DOHH2 (cell line): ENCODE measurements around the gene UTS2R.

Experiments used
- H3F3A ChIP-seq: fragments of 200-600 bp; sonication (generic), shearing (Covaris generic); 2 replicates; pipeline ENCODE4 v1.6.0; 2016; ENCODE audit warnings: antibody characterized with exemption, mild to moderate bottlenecking; ENCODE audit not compliant: control insufficient read depth, insufficient read depth
- H3K27ac ChIP-seq: fragments of 200-600 bp; sonication (generic); 2 replicates; pipeline ENCODE4 v1.5.1; 2014; ENCODE audit warnings: low read depth, mild to moderate bottlenecking, low read length, moderate library complexity
- H3K27me3 ChIP-seq: fragments of 200-600 bp; sonication (generic); 2 replicates; pipeline ENCODE4 v1.6.1; 2014; ENCODE audit warnings: mild to moderate bottlenecking, low read length, mixed read lengths; ENCODE audit not compliant: control insufficient read depth
- H3K36me3 ChIP-seq: fragments of 200-600 bp; sonication (generic); 2 replicates; pipeline ENCODE4 v1.6.1; 2014; ENCODE audit warnings: mild to moderate bottlenecking, low read length, moderate library complexity, mixed read lengths; ENCODE audit not compliant: control insufficient read depth
- H3K4me1 ChIP-seq: fragments of 200-600 bp; sonication (generic); 2 replicates; pipeline ENCODE4 v1.6.1; 2014; ENCODE audit warnings: mild to moderate bottlenecking, low read length, mixed read lengths; ENCODE audit not compliant: control insufficient read depth
- H3K4me2 ChIP-seq: fragments of 200-600 bp; sonication (generic); 2 replicates; pipeline ENCODE4 v1.6.0; 2014; ENCODE audit warnings: mild to moderate bottlenecking, low read length, moderate library complexity
- H3K4me3 ChIP-seq: fragments of 200-600 bp; sonication (generic); 2 replicates; pipeline ENCODE4 v1.5.1; 2014; ENCODE audit warnings: mild to moderate bottlenecking, low read length, mixed read lengths
- H3K79me2 ChIP-seq: fragments of 200-600 bp; sonication (generic); 2 replicates; pipeline ENCODE4 v1.6.1; 2014; ENCODE audit warnings: mild to moderate bottlenecking, low read length, mixed read lengths; ENCODE audit not compliant: control insufficient read depth
- H3K9me2 ChIP-seq: fragments of 200-600 bp; sonication (generic); replicated peaks from 2 replicates; pipeline ENCODE4 v1.6.1; 2014; ENCODE audit warnings: mild to moderate bottlenecking, low read length, mixed read lengths; ENCODE audit not compliant: control insufficient read depth
- H3K9me3 ChIP-seq: fragments of 200-600 bp; sonication (generic); 2 replicates; pipeline ENCODE4 v1.6.1; 2014; ENCODE audit warnings: antibody characterized with exemption, low read length, mixed read lengths; ENCODE audit not compliant: control insufficient read depth, insufficient read depth
- H4K20me1 ChIP-seq: fragments of 200-600 bp; sonication (generic); 2 replicates; pipeline ENCODE4 v1.6.0; 2014; ENCODE audit warnings: low read depth, mild to moderate bottlenecking, antibody characterized with exemption, low read length, moderate library complexity; ENCODE audit not compliant: control insufficient read depth, insufficient read depth
- EZH2phosphoT487 ChIP-seq: fragments of 200-600 bp; sonication (generic); IDR thresholded peaks from 2 replicates; pipeline ENCODE4 v1.6.1; 2017; ENCODE audit warnings: borderline replicate concordance, mild to moderate bottlenecking, antibody characterized with exemption, low read length, moderate library complexity, mixed read lengths
- TF ChIP-seq, protein P1 (sequence below): fragments of 200-600 bp; sonication (generic); IDR thresholded peaks from one replicate; pipeline ENCODE4 v1.5.1; 2014; ENCODE audit warnings: antibody characterized with exemption, mild to moderate bottlenecking, low read depth, low read length; ENCODE audit not compliant: poor library complexity, severe bottlenecking

Gene UTS2R

DNA sequence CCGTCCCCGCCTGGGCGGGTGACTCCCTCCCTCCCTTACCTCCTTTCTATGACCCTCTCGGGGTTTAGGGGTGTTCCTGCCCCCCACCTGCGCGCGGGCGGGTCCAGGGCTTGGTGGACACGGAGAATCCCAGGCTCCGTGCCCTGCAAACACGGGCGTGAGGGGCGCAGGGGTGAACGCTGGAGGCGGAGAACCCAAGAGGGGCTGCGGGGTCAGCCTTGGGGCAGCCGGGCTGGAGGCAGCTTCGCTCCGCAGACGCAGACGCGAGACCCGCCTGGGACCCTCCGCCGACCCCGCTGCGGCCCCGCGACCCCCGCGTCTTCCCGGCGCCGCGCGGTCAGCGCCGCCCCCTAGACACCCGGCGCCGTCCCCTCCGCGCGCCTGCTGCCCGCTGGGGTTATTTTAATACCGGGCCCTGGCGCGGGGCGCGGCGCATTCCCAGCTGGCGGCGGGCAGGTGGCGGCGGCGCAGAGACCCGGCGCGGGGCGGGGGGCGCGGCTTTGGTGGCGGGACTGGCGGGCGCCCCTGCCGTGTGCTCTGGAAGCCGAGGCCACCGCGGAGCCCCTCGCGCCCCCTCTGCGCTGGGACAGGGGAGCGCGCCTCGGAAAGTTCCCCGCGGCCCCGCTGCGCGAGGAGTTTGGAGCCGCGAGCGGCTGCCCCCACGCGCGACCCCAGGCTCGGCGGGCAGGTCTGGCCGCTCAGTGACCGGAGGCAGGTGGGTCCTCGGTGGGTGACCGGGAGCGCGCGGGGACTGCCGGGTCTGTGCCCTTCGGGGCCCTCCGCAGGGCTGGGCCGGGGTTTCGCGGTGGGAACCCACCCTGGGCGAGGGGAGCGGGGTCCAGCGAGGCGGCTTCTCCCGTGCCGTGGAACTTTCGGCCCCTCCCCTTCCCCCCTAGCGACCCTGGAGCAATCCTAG lies at the start of gene UTS2R:
UTS2R (plus strand) TSS at position 433 of the 916 bp plus-strand sequence. CDS start 2,560 bp downstream, outside the sequence.
- peak within 1 kb of the TSS; percentile 43 for H3K4me2 ChIP-seq
- H3F3A ChIP-seq = no peaks in the 10 kb centered on the region
- no peaks in the 10 kb centered on the region for H4K20me1 ChIP-seq
- H3K36me3 ChIP-seq = no peaks in the 10 kb centered on the region
- H3K79me2 ChIP-seq = no peaks in the 10 kb centered on the region
- peak within 1 kb of the TSS; percentile 18; the same call in 1 of the 2 replicates for H3K4me3 ChIP-seq
- TF ChIP-seq, protein P1, sequence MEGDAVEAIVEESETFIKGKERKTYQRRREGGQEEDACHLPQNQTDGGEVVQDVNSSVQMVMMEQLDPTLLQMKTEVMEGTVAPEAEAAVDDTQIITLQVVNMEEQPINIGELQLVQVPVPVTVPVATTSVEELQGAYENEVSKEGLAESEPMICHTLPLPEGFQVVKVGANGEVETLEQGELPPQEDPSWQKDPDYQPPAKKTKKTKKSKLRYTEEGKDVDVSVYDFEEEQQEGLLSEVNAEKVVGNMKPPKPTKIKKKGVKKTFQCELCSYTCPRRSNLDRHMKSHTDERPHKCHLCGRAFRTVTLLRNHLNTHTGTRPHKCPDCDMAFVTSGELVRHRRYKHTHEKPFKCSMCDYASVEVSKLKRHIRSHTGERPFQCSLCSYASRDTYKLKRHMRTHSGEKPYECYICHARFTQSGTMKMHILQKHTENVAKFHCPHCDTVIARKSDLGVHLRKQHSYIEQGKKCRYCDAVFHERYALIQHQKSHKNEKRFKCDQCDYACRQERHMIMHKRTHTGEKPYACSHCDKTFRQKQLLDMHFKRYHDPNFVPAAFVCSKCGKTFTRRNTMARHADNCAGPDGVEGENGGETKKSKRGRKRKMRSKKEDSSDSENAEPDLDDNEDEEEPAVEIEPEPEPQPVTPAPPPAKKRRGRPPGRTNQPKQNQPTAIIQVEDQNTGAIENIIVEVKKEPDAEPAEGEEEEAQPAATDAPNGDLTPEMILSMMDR = no peak
- TF ChIP-seq EZH2phosphoT487 = no peak
- H3K4me1 ChIP-seq = peaks cover 9% of the 10 kb centered on the region
- H3K27ac ChIP-seq = no peak within 1 kb of the TSS
- H3K27me3 ChIP-seq = peaks cover 19% of the 10 kb centered on the region
- no peaks in the 10 kb centered on the region for H3K9me3 ChIP-seq
- no peaks in the 10 kb centered on the region for H3K9me2 ChIP-seq

DNA sequence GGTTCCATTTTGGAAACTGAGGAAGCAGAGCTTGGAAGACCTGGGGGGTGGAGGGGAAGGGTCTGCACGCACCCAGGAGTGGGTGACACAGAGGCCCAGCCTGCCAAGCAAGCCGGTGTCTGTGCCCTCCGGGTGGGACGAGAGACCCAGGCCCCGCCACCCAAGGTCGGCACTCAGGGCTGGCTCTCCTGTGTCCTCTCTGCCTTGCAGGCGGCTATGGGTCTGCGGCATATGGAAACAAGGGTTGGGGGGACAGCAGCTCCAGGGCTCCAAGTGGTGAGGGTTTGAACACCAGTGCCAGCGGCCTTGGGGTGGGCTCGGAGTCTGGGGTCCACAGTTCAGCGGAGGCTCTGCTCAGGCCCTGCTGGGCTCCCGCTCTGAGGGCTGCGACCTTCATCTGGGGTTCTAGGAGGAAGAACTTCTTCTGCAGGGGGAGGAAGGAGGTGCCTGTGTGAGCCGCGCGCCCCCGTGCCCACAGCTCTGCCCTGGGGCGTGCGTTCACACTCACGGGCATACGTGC lies 49.6 kb upstream of the UTS2R start:
- Histone ChIP-seq H3K9me2 (no peaks in the 10 kb centered on the region), H3K9me3 (peaks cover 27% of the 10 kb centered on the region), H3K4me2 (no peak overlapping the region), H3K27me3 (peaks cover 6% of the 10 kb centered on the region), H3K79me2 (no peaks in the 10 kb centered on the region), H4K20me1 (no peaks in the 10 kb centered on the region), H3K27ac (no peak overlapping the region), H3K4me3 (no peak overlapping the region), H3K4me1 (no peaks in the 10 kb centered on the region), H3F3A (peaks cover 8% of the 10 kb centered on the region), H3K36me3 (no peaks in the 10 kb centered on the region)
- TF ChIP-seq, protein P1 = no peak

DNA sequence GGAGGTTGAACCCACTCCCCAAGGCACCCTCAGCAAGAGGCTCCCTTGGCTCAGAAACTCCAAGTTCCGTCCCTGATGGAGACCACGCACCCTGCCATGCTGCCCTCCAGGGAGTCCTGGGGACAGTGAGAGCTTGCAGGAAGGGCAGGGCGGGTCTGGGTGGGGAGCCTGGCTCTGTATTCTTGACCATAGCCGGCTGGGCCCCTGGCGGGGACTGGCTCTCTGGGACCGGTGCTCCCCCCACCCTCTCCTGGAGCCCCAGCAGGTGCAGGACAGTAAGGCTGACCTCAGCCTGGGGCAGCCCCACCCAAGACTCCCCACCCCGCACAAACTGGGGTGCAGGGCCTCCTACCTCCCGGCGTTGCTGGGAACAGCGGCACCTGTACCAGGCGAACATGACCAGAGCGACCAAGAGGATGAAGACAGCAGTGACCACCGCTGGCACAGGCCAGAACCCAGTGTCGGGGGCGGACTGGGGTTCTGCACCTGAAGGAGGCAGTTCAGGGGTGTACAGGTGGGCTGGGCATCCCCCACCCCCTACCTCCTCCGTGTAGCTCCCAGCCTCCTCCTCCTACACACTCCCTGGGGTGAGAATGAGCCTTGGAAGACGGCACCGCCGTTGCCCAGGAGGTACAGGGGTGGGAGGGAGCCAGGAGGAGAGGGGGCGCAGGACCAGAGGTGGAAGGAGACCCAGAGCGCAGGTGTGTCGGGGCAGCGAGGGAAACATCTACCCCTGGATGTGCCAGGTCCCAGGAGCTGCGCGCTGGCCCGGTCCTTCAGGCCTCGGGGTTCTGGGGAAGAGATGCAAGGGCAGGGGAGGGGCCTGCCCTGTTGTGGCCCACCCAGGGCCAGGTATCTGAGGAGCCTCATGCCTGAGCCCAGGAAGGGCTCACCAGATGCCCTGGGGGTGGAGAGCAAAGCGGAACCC lies 48.8 kb upstream of the UTS2R start:
- H3F3A ChIP-seq = peaks cover 8% of the 10 kb centered on the region
- no peaks in the 10 kb centered on the region for H3K36me3 ChIP-seq
- H3K9me3 ChIP-seq = peaks cover 24% of the 10 kb centered on the region
- H3K27ac ChIP-seq = no peak overlapping the region
- H4K20me1 ChIP-seq = no peaks in the 10 kb centered on the region
- H3K79me2 ChIP-seq = no peaks in the 10 kb centered on the region
- TF ChIP-seq, protein P1 = no peak
- no peak for TF ChIP-seq EZH2phosphoT487
- H3K4me1 ChIP-seq = no peaks in the 10 kb centered on the region
- no peak overlapping the region for H3K4me2 ChIP-seq
- H3K4me3 ChIP-seq = no peak overlapping the region
- peaks cover 6% of the 10 kb centered on the region for H3K27me3 ChIP-seq
- no peaks in the 10 kb centered on the region for H3K9me2 ChIP-seq
